ENCODE results near the gene STX12.

GRCh38 chr1:27745466-27745865 lies 27.6 kb upstream of the STX12 start:
- TF ChIP-seq CTCF (conservative IDR thresholded peaks at IDR 0.05; ENCODE audit: low read depth in 2 of 2) (no peak), STAT1 (IDR thresholded peaks at IDR 0.05; ENCODE audit: unreplicated experiment) (no peak), CREB1 (CRISPR knock-in tag; IDR thresholded peaks at IDR 0.05; ENCODE audit: low read depth) (no peak), ETS1 (IDR thresholded peaks at IDR 0.05) (no peak), EZH2phosphoT487 (IDR thresholded peaks at IDR 0.05; ENCODE audit: unreplicated experiment) (no peak), EZH2 (IDR thresholded peaks at IDR 0.05; ENCODE audit: low read depth, unreplicated experiment) (no peak), JUNB (IDR thresholded peaks at IDR 0.05; ENCODE audit: unreplicated experiment) (no peak), POLR2AphosphoS5 (IDR thresholded peaks at IDR 0.05; ENCODE audit: low read depth) (no peak), NANOG (IDR thresholded peaks at IDR 0.05; ENCODE audit: borderline replicate concordance) (no peak)
- TF ChIP-seq, protein P1, sequence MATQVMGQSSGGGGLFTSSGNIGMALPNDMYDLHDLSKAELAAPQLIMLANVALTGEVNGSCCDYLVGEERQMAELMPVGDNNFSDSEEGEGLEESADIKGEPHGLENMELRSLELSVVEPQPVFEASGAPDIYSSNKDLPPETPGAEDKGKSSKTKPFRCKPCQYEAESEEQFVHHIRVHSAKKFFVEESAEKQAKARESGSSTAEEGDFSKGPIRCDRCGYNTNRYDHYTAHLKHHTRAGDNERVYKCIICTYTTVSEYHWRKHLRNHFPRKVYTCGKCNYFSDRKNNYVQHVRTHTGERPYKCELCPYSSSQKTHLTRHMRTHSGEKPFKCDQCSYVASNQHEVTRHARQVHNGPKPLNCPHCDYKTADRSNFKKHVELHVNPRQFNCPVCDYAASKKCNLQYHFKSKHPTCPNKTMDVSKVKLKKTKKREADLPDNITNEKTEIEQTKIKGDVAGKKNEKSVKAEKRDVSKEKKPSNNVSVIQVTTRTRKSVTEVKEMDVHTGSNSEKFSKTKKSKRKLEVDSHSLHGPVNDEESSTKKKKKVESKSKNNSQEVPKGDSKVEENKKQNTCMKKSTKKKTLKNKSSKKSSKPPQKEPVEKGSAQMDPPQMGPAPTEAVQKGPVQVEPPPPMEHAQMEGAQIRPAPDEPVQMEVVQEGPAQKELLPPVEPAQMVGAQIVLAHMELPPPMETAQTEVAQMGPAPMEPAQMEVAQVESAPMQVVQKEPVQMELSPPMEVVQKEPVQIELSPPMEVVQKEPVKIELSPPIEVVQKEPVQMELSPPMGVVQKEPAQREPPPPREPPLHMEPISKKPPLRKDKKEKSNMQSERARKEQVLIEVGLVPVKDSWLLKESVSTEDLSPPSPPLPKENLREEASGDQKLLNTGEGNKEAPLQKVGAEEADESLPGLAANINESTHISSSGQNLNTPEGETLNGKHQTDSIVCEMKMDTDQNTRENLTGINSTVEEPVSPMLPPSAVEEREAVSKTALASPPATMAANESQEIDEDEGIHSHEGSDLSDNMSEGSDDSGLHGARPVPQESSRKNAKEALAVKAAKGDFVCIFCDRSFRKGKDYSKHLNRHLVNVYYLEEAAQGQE (IDR thresholded peaks at IDR 0.05; ENCODE audit: unreplicated experiment) = no peak

All from GM23338 (cell line).